Transverse colon (tissue), 4 donors: ENCODE results near the gene SYPL2. TPM values are rescaled to one million over a fixed set of nuclear protein-coding genes. Genes with fewer than 3 reads are reported as not detected.
A peak's percentile ranks its signal among the peaks of the same experiment; 100 is the strongest.

ENCODE experiments used
- DNase-seq: peaks from one replicate; pipeline ENCODE4 v3.0.0-alpha.2; 2019
- H3K27ac ChIP-seq, 4 donors: fragments of 200-600 bp; sonication (generic); 2 replicates each; pipeline ENCODE4 v1.5.1; 2016 to 2018; ENCODE audit warnings: inconsistent platforms in 4 of 4
- H3K27me3 ChIP-seq: fragments of 200-600 bp; sonication (generic); 2 replicates; pipeline ENCODE4 v1.5.1; 2017; ENCODE audit warnings: inconsistent platforms
- H3K36me3 ChIP-seq, 4 donors: fragments of 200-600 bp; sonication (generic); 2 replicates each; pipeline ENCODE4 v1.5.1; 2017 to 2019; ENCODE audit warnings: inconsistent platforms in 4 of 4
- H3K4me1 ChIP-seq, 4 donors: fragments of 200-600 bp; sonication (generic); 2 replicates each; pipeline ENCODE4 v1.5.1; 2017 to 2020; ENCODE audit warnings: inconsistent platforms in 4 of 4
- H3K4me3 ChIP-seq, 4 donors: fragments of 200-600 bp; sonication (generic); 1 replicate in 1 of 4; 2 replicates in 3 of 4; pipeline versions ENCODE4 v1.5.1 to v1.6.1; 2017 to 2019; ENCODE audit warnings: inconsistent platforms in 4 of 4
- H3K9me3 ChIP-seq, 2 donors: fragments of 200-600 bp; sonication (generic); 2 replicates each; pipeline ENCODE4 v1.5.1; 2017 to 2019; ENCODE audit warnings: inconsistent platforms in 2 of 2
- CTCF ChIP-seq, 5 experiments: fragments of 200-600 bp in 3 of 5; fragments of 450-650 bp in 2 of 5; sonication (generic) in 3 of 5; IDR thresholded peaks; 1 replicate in 2 of 5; 2 replicates in 3 of 5; pipeline ENCODE4 v1.5.1; 2016 to 2017; ENCODE audit warnings: antibody characterized with exemption in 5 of 5, inconsistent platforms in 3 of 5, mild to moderate bottlenecking in 2 of 5, moderate library complexity in 1 of 5
- EP300 ChIP-seq: sonication (generic); formaldehyde crosslinking; IDR thresholded peaks from one replicate; pipeline ENCODE4 v1.6.1; 2017; ENCODE audit warnings: antibody characterized with exemption, low read depth
- POLR2A ChIP-seq: fragments of 450-650 bp; IDR thresholded peaks from one replicate; pipeline ENCODE4 v1.6.1; 2016; ENCODE audit warnings: antibody characterized with exemption, mild to moderate bottlenecking, moderate library complexity
- POLR2AphosphoS5 ChIP-seq, 3 donors: sonication (generic); formaldehyde crosslinking; IDR thresholded peaks; one replicate each; pipeline ENCODE4 v1.6.1; 2016; ENCODE audit warnings: antibody characterized with exemption in 3 of 3
- WGBS, 2 donors: methylation state at CpG; one replicate each; pipeline ENCODE4 v1.1.5; 2018; ENCODE audit warnings: low coverage in 1 of 2; 5-methylcytosine and 5-hydroxymethylcytosine counted together
- in situ Hi-C, 4 donors: fragments of 200-750 bp; cut with MboI; loops; one replicate each; pipeline versions ENCODE4 v1.15.0 to v1.15.1; 2017; ENCODE audit warnings: low sequenced_read_pairs in 3 of 4, low pct_ligation_motif_present in 1 of 4, low pct_unique_long_range_greater_than_20kb in 1 of 4
- intact Hi-C: fragments of 100-400 bp; cut with DNase I; formaldehyde crosslinking; loops from one replicate; pipeline ENCODE4 v1.15.1; 2023; ENCODE audit warnings: low total_unique reads
- total RNA-seq, 4 donors: library from RNA; depleted of rRNA; stranded (reverse); fragments of >200 nt; gene quantifications; one replicate each; pipeline ENCODE4 v1.1.0, GENCODE V29; 2016

SYPL2 gene
- total RNA-seq, 4 donors from 2014 or later = 0.40 to 4.1 (median 0.44) TPM

GRCh38 chr1:109481646-109482045 is 15.3 kb downstream of the SYPL2 start:
- 84% methylated on average over 2 of the region's 2 CpGs; no CpG with 5 or more reads in 1 of the 2 donors for WGBS, 2 donors

GRCh38 chr1:109482242-109482641 is 15.9 kb downstream of the SYPL2 start:
- Histone ChIP-seq H3K36me3 (no peaks in the 10 kb centered on the region), H3K27me3 (peaks cover 4% of the 10 kb centered on the region), H3K4me1 (peaks cover 8 to 20% (median 13%) of the 10 kb centered on the region in 4 donors), H3K27ac (no peak overlapping the region), H3K9me3 (no peaks in the 10 kb centered on the region), H3K4me3 (no peak overlapping the region)
- DNase-seq = no peak
- in situ Hi-C loops = no loop called here
- TF ChIP-seq CTCF (IDR thresholded peaks at IDR 0.05) = no peak
- no peak for TF ChIP-seq POLR2AphosphoS5 (IDR thresholded peaks at IDR 0.05)
- TF ChIP-seq EP300 = no peak
- no peak for TF ChIP-seq POLR2A
- intact Hi-C loops = no loop called here

More at GRCh38 chr1:109481646-109482045, 15.3 kb downstream of the SYPL2 start:
- no peak for DNase-seq
- no peak overlapping the region for H3K27ac ChIP-seq
- H3K9me3 ChIP-seq = no peaks in the 10 kb centered on the region
- H3K4me3 ChIP-seq = no peak overlapping the region
- H3K27me3 ChIP-seq = peaks cover 4% of the 10 kb centered on the region
- intact Hi-C loops = no loop called here
- peaks cover 8 to 20% (median 13%) of the 10 kb centered on the region in 4 donors for H3K4me1 ChIP-seq
- in situ Hi-C loops = no loop called here
- no peaks in the 10 kb centered on the region for H3K36me3 ChIP-seq
- TF ChIP-seq CTCF (IDR thresholded peaks at IDR 0.05) (no peak), POLR2A (no peak)

GRCh38 chr1:109482791-109483671 is 16.7 kb downstream of the SYPL2 start:
- Histone ChIP-seq H3K9me3 (no peaks in the 10 kb centered on the region), H3K4me3 (peak overlapping the region; percentile 31 to 64 (median 63)), H3K4me1 (peaks cover 8 to 20% (median 13%) of the 10 kb centered on the region in 4 donors), H3K36me3 (no peaks in the 10 kb centered on the region), H3K27ac (peak overlapping the region; percentile 32 to 78 (median 58)), H3K27me3 (peaks cover 4% of the 10 kb centered on the region)
- in situ Hi-C loops = no loop called here
- no peak for TF ChIP-seq EP300
- TF ChIP-seq POLR2A = no peak
- no peak for TF ChIP-seq POLR2AphosphoS5 (IDR thresholded peaks at IDR 0.05)
- no peak for TF ChIP-seq CTCF (IDR thresholded peaks at IDR 0.05)
- no peak for DNase-seq
- WGBS, 2 donors = 14 to 47% methylated on average over 9 to 29 of the region's 29 CpGs
- intact Hi-C loops = no loop called here

GRCh38 chr1:109483672-109484518 is 17.5 kb downstream of the SYPL2 start, which contains the start of gene ATXN7L2:
ATXN7L2 (plus strand) TSS chr1:109483905; CDS start chr1:109483954, 49 bp downstream.
- DNase-seq = peak; percentile 93
- no peak for TF ChIP-seq EP300
- peak; percentile 62 for TF ChIP-seq POLR2A
- TF ChIP-seq POLR2AphosphoS5 (IDR thresholded peaks at IDR 0.05) = peak; percentile 9 to 46 (median 32)
- no peak for TF ChIP-seq CTCF (IDR thresholded peaks at IDR 0.05)
- in situ Hi-C loops = no loop called here
- peak within 1 kb of the TSS; percentile 62 to 80 (median 66) for H3K4me3 ChIP-seq
- WGBS, 2 donors = 1 to 2% methylated on average over 9 to 33 of the region's 73 CpGs
- peaks cover 2% of the 10 kb centered on the region for H3K27me3 ChIP-seq
- no peaks in the 10 kb centered on the region for H3K36me3 ChIP-seq
- intact Hi-C loops = no loop called here
- H3K27ac ChIP-seq = peak within 1 kb of the TSS; percentile 88 to 94 (median 92)
- no peaks in the 10 kb centered on the region for H3K9me3 ChIP-seq
- H3K4me1 ChIP-seq = peaks cover 8 to 20% (median 13%) of the 10 kb centered on the region in 4 donors
